T-helper 1 cell treated with Interleukin-12 subunit alpha and Interleukin-12 subunit beta and Interleukin-4 antibody, amounts not matched to agents 30 μg/mL and 1 μg/mL, for 36 hours (primary cell): ENCODE measurements around the gene TEX14.

ENCODE experiments used
- H3K27ac Mint-ChIP-seq: one replicate; pipeline ENCODE4 v1.8.0; 2021; ENCODE audit warnings: mild to moderate bottlenecking, mixed read lengths
- H3K27me3 Mint-ChIP-seq: one replicate; pipeline ENCODE4 v1.8.0; 2021; ENCODE audit warnings: low read depth, mixed read lengths
- H3K36me3 Mint-ChIP-seq: one replicate; pipeline ENCODE4 v1.8.0; 2021; ENCODE audit warnings: low read depth, mixed read lengths
- H3K4me1 Mint-ChIP-seq: one replicate; pipeline ENCODE4 v1.8.0; 2021; ENCODE audit warnings: low read depth, mixed read lengths
- H3K4me3 Mint-ChIP-seq: one replicate; pipeline ENCODE4 v1.8.0; 2021; ENCODE audit warnings: mild to moderate bottlenecking, moderate library complexity, mixed read lengths
- H3K9me3 Mint-ChIP-seq: one replicate; pipeline ENCODE4 v1.8.0; 2021; ENCODE audit warnings: mixed read lengths

The TEX14 gene

GRCh38 chr17:58529275-58529674 lies 162.6 kb downstream of the TEX14 start:
- Mint-ChIP-seq H3K4me1 (peaks cover 12% of the 10 kb centered on the region), H3K9me3 (no peaks in the 10 kb centered on the region), H3K36me3 (no peaks in the 10 kb centered on the region)

GRCh38 chr17:58528443-58528842 lies 163.4 kb downstream of the TEX14 start:
- H3K36me3 Mint-ChIP-seq = no peaks in the 10 kb centered on the region
- no peak overlapping the region for H3K27ac Mint-ChIP-seq
- no peaks in the 10 kb centered on the region for H3K9me3 Mint-ChIP-seq
- peaks cover 39% of the 10 kb centered on the region for H3K27me3 Mint-ChIP-seq
- H3K4me1 Mint-ChIP-seq = peaks cover 12% of the 10 kb centered on the region
- H3K4me3 Mint-ChIP-seq = no peak overlapping the region

More at GRCh38 chr17:58529275-58529674, 162.6 kb downstream of the TEX14 start:
- Mint-ChIP-seq H3K27ac (no peak overlapping the region), H3K4me3 (no peak overlapping the region), H3K27me3 (peaks cover 44% of the 10 kb centered on the region)

DNA sequence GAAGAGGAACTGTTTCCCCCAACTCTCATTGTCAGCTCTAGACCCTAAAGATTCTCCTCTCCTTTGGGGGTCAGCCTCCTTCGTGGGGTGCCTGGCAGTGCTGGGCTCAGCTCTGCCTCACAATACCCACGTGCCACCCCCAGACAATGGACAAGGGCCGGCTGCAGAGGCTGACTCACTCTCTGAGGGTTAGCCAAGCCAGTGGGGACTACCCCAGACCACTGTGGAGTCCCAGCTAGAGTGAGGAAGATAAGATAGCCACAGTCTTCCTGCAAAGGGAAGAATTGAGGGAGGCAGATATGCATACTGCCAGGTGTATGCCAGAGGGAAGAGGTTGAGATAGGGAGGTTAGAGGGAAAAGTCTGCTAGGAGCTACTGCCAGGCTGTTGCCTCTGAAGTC lies 163.9 kb downstream of the TEX14 start:
- H3K27me3 Mint-ChIP-seq = peaks cover 34% of the 10 kb centered on the region
- no peaks in the 10 kb centered on the region for H3K36me3 Mint-ChIP-seq
- H3K4me1 Mint-ChIP-seq = peaks cover 12% of the 10 kb centered on the region
- no peak overlapping the region for H3K4me3 Mint-ChIP-seq
- H3K9me3 Mint-ChIP-seq = no peaks in the 10 kb centered on the region
- peak overlapping the region; percentile 8 for H3K27ac Mint-ChIP-seq

GRCh38 chr17:58527306-58527705 lies 164.5 kb downstream of the TEX14 start:
- Mint-ChIP-seq H3K4me3 (no peak overlapping the region), H3K36me3 (no peaks in the 10 kb centered on the region), H3K27ac (peak overlapping the region; percentile 80), H3K27me3 (peaks cover 27% of the 10 kb centered on the region), H3K4me1 (peaks cover 11% of the 10 kb centered on the region), H3K9me3 (no peaks in the 10 kb centered on the region)

- H3K4me3 Mint-ChIP-seq = no peak overlapping the region
- H3K4me1 Mint-ChIP-seq = peaks cover 9% of the 10 kb centered on the region
- H3K9me3 Mint-ChIP-seq = no peaks in the 10 kb centered on the region
- H3K27ac Mint-ChIP-seq = no peak overlapping the region
- H3K36me3 Mint-ChIP-seq = no peaks in the 10 kb centered on the region
- peaks cover 14% of the 10 kb centered on the region for H3K27me3 Mint-ChIP-seq
Observed at GRCh38 chr17:58525239-58525638, 166.6 kb downstream of the TEX14 start.

- Mint-ChIP-seq H3K4me1 (peaks cover 14% of the 10 kb centered on the region), H3K27ac (no peak overlapping the region), H3K9me3 (no peaks in the 10 kb centered on the region), H3K4me3 (no peak overlapping the region), H3K27me3 (no peaks in the 10 kb centered on the region), H3K36me3 (no peaks in the 10 kb centered on the region)
Observed at GRCh38 chr17:58521680-58522079, 170.2 kb downstream of the TEX14 start.

DNA sequence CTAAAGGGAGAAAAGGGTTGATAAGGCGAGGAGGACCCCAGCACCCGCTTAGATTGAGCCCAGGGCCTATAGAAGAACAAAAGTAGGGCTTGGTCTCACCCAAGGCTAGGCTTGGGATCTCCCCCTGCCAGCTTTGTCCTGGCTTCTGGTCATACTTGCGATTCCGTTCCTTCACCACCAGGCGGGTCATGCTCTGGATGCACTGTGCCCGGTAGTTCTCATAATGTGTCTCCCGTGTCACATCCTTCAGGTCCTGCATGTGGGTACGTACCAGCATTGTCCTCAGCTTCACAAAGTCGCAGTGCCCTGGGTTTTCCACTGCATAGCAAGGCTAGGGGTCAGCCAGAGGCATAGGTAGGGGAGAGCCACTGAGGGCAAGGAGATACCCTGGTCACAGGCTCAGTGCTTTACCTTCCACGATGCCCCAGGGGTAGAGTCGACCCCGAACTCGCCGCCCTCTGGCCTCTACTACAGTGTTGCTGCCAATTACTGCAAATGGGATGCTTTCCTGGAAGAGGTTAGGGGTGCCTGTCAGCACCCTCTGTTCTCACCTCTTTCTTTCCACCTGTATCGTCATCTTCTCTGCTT lies 170.9 kb downstream of the TEX14 start:
- Mint-ChIP-seq H3K27ac (no peak overlapping the region), H3K9me3 (no peaks in the 10 kb centered on the region), H3K4me1 (peaks cover 19% of the 10 kb centered on the region), H3K36me3 (peaks cover 3% of the 10 kb centered on the region), H3K4me3 (no peak overlapping the region), H3K27me3 (no peaks in the 10 kb centered on the region)

GRCh38 chr17:58517928-58518609 lies 173.8 kb downstream of the TEX14 start:
- Mint-ChIP-seq H3K9me3 (no peaks in the 10 kb centered on the region), H3K4me1 (peaks cover 35% of the 10 kb centered on the region), H3K36me3 (peaks cover 15% of the 10 kb centered on the region), H3K27me3 (no peaks in the 10 kb centered on the region), H3K4me3 (peak overlapping the region; percentile 83), H3K27ac (peak overlapping the region; percentile 91)

DNA sequence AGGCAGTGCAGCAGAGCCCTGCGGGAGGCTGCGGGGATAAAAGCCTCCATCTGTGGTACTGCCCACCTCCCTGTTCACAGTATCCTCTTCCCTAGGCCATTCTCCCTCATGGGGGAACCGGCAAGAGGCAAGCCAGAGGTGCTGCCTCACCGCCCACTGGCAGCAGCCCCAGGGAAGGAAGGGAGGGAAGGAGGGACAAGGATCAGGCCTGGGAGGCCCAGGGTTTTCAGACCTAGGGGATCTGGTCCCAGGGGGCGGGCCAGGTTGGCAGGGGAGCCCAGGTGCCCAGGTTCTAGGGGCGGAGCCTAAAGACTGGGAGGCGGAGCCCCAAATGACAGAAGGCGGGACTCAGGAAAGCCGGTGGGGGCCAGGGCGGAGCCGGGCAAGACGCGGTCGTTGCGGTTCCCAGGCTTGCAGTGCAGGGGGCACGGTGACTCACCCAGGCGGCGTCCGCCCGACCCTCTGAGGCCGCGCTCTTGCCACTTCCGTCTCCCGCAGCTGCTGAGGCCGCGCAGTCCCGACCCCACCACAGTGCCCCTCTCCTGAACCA lies 174.4 kb downstream of the TEX14 start:
- Mint-ChIP-seq H3K4me1 (peaks cover 39% of the 10 kb centered on the region), H3K36me3 (peaks cover 19% of the 10 kb centered on the region), H3K4me3 (peak overlapping the region; percentile 83), H3K27me3 (no peaks in the 10 kb centered on the region), H3K27ac (peak overlapping the region; percentile 91), H3K9me3 (no peaks in the 10 kb centered on the region)

DNA sequence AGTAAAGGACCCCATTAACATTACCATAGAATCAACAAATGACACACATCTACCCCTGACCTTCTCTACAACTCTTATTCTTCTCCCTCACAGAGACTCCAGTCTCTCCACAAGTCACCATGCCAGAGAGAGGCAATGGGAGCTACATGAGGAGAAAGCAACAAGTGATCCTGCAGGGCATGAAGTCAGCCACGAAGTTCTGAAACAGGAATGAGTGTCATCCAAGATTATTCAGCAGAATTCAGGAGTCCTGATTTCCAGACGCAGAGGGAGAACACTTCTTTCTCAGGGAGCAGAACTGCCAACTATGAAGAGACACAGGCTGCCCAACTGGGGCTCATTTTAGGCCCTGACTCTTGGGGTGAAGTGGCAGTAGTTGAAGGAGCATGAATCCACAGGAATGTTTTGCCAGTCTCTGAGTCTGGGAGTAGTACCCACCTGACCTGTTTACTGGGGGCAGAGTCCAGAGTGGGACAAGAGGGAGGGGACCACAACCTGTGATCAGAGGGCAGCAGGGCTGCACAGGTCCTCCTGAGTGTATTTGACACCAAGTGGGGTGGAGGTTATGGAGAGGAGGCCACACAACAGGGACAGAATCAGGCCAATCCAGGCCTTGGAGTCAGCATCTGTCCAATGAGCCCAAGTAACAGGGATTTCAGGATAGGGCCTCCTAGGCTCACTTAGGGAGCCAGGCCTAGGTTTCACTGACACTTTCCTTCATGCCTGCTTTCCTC lies 175.0 kb downstream of the TEX14 start:
- Mint-ChIP-seq H3K4me1 (peaks cover 39% of the 10 kb centered on the region), H3K27ac (peak overlapping the region; percentile 91), H3K27me3 (no peaks in the 10 kb centered on the region), H3K9me3 (no peaks in the 10 kb centered on the region), H3K4me3 (peak overlapping the region; percentile 83), H3K36me3 (peaks cover 24% of the 10 kb centered on the region)

GRCh38 chr17:58515286-58515685 lies 176.6 kb downstream of the TEX14 start:
- H3K4me3 Mint-ChIP-seq = peak overlapping the region; percentile 83
- peak overlapping the region; percentile 79 for H3K27ac Mint-ChIP-seq
- peaks cover 38% of the 10 kb centered on the region for H3K36me3 Mint-ChIP-seq
- no peaks in the 10 kb centered on the region for H3K9me3 Mint-ChIP-seq
- peaks cover 44% of the 10 kb centered on the region for H3K4me1 Mint-ChIP-seq
- H3K27me3 Mint-ChIP-seq = no peaks in the 10 kb centered on the region

DNA sequence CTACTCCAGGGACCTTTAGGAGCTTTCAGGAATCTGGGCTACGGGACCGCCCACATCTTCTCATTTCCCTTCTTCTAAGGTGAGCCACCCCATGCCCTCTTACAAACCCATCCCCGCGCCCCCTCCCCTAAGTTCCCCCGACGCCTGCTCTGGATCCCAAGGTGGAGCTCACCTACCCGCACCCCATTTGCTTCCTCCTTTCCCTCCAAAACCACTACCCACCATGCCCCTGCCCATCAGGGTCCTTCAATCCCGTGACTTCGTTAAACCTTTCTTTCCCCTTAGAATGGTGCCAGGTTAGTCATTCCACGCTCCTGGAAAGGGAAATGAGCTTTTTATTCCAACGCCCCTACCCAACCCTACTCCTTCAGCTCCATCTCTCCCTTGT lies 177.1 kb downstream of the TEX14 start:
- H3K27me3 Mint-ChIP-seq = no peaks in the 10 kb centered on the region
- no peaks in the 10 kb centered on the region for H3K9me3 Mint-ChIP-seq
- H3K36me3 Mint-ChIP-seq = peaks cover 43% of the 10 kb centered on the region
- H3K4me1 Mint-ChIP-seq = peaks cover 46% of the 10 kb centered on the region
- H3K27ac Mint-ChIP-seq = peak overlapping the region; percentile 79
- H3K4me3 Mint-ChIP-seq = peak overlapping the region; percentile 80

GRCh38 chr17:58513965-58514769 lies 177.7 kb downstream of the TEX14 start, which contains the start of gene MTMR4:
TSS of gene MTMR4 (minus strand) at chr17:58514638. CDS start at chr17:58514407, 231 bp downstream.
- Mint-ChIP-seq H3K9me3 (no peaks in the 10 kb centered on the region), H3K27ac (peak within 1 kb of the TSS; percentile 79), H3K36me3 (peaks cover 44% of the 10 kb centered on the region), H3K4me1 (peaks cover 47% of the 10 kb centered on the region), H3K27me3 (no peaks in the 10 kb centered on the region), H3K4me3 (peak within 1 kb of the TSS; percentile 90)
